ENCODE data around the gene KRTAP22-2. TPM values are rescaled to one million over a fixed set of nuclear protein-coding genes. Genes with fewer than 3 reads are reported as not detected.

KRTAP22-2 gene
- not detected for total RNA-seq

DNA sequence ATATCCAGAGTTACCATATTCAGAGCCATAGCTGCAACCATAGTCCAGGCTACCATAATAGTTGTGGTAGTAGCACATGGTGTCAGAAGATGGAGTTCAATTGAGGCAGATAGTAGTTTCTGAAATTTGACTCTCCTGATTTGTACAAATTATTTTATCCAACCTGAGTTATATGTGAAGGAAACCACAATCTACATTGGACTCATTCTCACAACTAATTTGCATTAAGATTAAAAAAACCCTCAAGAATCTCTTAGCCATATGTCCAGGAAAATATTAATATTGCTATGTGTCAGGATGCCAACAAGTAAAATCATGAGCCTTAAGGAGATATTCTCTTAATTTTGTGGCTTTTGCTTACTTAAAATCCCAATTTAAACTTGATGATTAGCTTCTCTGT, at the start of gene KRTAP22-2:
TSS of gene KRTAP22-2 (minus strand) at position 101 of the 400 bp plus-strand sequence.
- no peak for DNase-seq
- H3K4me1 Mint-ChIP-seq, result no peaks in the 10 kb centered on the region
- ChIA-PET CTCF (no interaction called here), POLR2A (no interaction called here)
- intact Hi-C loops (cut with DNase I, micrococcal nuclease), result no loop called here
- no peaks in the 10 kb centered on the region for H3K9me3 Mint-ChIP-seq (ENCODE audit: low read depth)
- no peak for ATAC-seq
- no peak within 1 kb of the TSS for H3K27ac Mint-ChIP-seq
- H3K27me3 Mint-ChIP-seq, result no peaks in the 10 kb centered on the region
- H3K4me3 Mint-ChIP-seq, result no peak within 1 kb of the TSS
- H3K36me3 Mint-ChIP-seq (ENCODE audit: low read depth), result no peaks in the 10 kb centered on the region

DNA sequence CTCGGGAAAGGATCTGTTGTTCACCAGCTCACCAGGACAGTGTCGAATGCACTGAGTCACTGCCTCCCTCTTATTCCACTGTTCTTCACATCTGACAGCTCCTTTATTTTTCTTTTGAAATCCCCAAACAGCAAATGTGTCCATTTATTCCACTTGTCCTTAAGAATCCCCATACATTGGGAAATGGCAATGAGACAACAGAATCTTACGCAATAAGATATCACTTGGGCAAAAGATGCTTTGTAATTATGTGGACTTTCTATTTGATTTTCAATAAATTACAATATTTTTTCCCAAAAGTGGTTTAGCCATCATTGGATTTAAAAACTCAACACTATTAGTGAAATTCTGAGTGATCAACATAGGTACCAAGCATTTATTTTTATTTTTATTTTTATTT, 48.5 kb upstream of the KRTAP22-2 start:
- Mint-ChIP-seq H3K27ac (no peak overlapping the region), H3K36me3 (ENCODE audit: low read depth) (no peaks in the 10 kb centered on the region), H3K9me3 (ENCODE audit: low read depth) (no peaks in the 10 kb centered on the region), H3K27me3 (no peaks in the 10 kb centered on the region), H3K4me1 (no peaks in the 10 kb centered on the region), H3K4me3 (no peak overlapping the region)
- CTCF ChIA-PET, result no interaction called here
- no peak for DNase-seq
- POLR2A ChIA-PET, result no interaction called here
- ATAC-seq, result no peak
- intact Hi-C loops (cut with DNase I, micrococcal nuclease), result no loop called here

DNA sequence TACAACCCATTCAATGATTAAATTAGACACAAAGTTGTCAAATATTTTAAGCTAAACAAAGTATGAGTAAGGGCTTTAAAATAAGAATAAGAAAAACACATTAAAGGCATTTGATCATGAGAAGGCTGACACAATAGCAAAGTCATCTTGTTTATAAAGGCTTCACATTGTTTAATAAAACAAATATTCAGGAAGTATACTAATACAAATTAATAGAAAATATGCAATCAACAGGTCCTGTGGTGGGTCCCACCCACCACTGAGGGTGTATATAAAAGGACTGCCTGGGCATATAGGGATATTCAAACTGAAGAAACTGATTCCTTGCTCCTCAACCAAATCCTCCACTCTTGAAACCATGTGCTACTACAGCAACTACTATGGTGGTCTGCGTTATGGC, 44.7 kb upstream of the KRTAP22-2 start, which contains the start of gene KRTAP20-2:
TSS of gene KRTAP20-2 (plus strand) at position 301 of the 400 bp plus-strand sequence. CDS start at position 359, 58 bp downstream.
- intact Hi-C loops (cut with DNase I, micrococcal nuclease), result no loop called here
- Mint-ChIP-seq H3K9me3 (ENCODE audit: low read depth) (no peaks in the 10 kb centered on the region), H3K4me1 (no peaks in the 10 kb centered on the region), H3K36me3 (ENCODE audit: low read depth) (no peaks in the 10 kb centered on the region), H3K27me3 (no peaks in the 10 kb centered on the region), H3K4me3 (no peak within 1 kb of the TSS), H3K27ac (no peak within 1 kb of the TSS)
- no peak for ATAC-seq
- POLR2A ChIA-PET, result no interaction called here
- no peak for DNase-seq
- CTCF ChIA-PET, result no interaction called here

DNA sequence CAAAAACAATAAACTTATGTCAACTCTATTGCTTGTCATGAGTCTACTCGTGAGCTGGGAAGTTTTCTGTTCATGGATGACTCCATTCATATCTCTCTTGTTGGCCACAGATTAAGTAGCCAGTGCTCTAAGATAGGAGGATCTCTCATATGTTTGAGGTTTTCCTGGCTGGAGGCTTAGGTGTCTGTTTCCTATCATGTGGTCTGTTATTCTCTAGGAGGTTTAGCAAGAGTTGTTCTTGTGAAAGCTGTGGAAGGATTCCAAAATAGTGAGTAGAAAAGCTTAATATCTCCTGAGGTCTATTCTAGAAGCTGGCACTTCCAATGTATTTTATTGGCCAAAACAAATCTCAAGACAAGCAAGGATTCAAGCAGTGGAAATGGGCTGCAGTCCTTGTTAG, 39.0 kb upstream of the KRTAP22-2 start:
- Mint-ChIP-seq H3K9me3 (ENCODE audit: low read depth) (no peaks in the 10 kb centered on the region), H3K36me3 (ENCODE audit: low read depth) (no peaks in the 10 kb centered on the region), H3K4me3 (no peak overlapping the region), H3K27ac (no peak overlapping the region), H3K27me3 (no peaks in the 10 kb centered on the region), H3K4me1 (no peaks in the 10 kb centered on the region)
- CTCF ChIA-PET, result no interaction called here
- ATAC-seq, result no peak
- POLR2A ChIA-PET, result no interaction called here
- intact Hi-C loops (cut with DNase I, micrococcal nuclease), result no loop called here
- no peak for DNase-seq

DNA sequence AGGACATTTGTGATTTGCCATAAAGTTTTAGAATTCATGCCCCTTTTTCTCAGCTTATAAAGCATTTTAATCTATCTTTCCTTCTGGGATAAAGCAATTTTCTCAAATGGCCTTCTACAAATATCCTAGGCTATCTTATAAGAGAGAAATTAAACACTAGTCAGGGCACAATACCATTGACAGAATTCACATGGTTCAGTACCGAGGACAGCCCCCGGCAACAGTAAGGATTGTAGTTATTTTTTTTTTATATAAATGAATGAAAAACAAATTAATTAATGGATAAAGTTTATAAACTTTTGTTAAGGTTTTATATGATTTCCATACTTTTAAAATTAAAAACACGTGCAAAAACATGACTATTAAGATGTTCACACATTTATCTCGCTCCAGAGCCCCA, 37.9 kb upstream of the KRTAP22-2 start:
- Mint-ChIP-seq H3K27ac (no peak overlapping the region), H3K4me3 (no peak overlapping the region), H3K9me3 (ENCODE audit: low read depth) (no peaks in the 10 kb centered on the region), H3K27me3 (no peaks in the 10 kb centered on the region), H3K4me1 (no peaks in the 10 kb centered on the region), H3K36me3 (ENCODE audit: low read depth) (no peaks in the 10 kb centered on the region)
- ChIA-PET CTCF (no interaction called here), POLR2A (no interaction called here)
- ATAC-seq (no peak), DNase-seq (no peak)
- intact Hi-C loops (cut with DNase I, micrococcal nuclease), result no loop called here

DNA sequence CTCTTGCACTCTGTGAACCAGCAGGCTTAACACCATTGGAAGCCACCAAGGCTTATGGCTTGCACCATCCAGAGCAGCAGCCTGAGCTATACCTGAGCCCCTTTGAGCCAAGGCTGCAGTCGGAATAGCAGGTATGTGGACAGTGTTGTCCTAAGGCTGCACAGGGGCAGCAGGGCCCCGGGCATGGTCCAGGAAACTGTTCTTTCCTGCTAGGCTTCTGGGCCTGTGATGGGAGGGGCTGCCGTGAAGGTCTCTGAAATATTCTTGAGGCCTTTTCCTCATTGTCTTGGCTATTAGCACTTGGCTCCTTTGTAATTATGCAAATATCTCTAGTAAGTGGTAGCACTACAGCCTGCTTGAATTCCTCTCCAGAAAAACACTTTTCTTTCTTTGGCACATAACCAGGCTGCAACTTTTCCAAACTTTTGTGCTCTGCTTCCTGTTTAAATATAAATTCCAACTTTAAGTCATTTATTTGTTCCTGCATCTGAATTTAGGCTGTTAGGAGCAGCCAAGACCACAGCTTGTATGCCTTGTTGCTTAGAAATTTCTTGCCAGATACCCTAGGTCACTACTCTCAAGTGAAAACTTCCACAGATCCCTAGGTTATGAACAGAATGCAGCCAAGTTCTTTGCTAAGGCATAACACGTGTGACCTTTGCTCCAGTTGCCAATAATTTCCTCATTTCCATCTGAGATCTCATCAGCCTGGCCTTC, 35.4 kb upstream of the KRTAP22-2 start:
- no peaks in the 10 kb centered on the region for H3K27me3 Mint-ChIP-seq
- H3K9me3 Mint-ChIP-seq (ENCODE audit: low read depth), result no peaks in the 10 kb centered on the region
- no peaks in the 10 kb centered on the region for H3K36me3 Mint-ChIP-seq (ENCODE audit: low read depth)
- POLR2A ChIA-PET, result no interaction called here
- intact Hi-C loops (cut with DNase I, micrococcal nuclease), result no loop called here
- H3K4me3 Mint-ChIP-seq, result no peak overlapping the region
- H3K27ac Mint-ChIP-seq, result no peak overlapping the region
- no peaks in the 10 kb centered on the region for H3K4me1 Mint-ChIP-seq
- DNase-seq, result no peak
- ATAC-seq, result no peak
- CTCF ChIA-PET, result no interaction called here

DNA sequence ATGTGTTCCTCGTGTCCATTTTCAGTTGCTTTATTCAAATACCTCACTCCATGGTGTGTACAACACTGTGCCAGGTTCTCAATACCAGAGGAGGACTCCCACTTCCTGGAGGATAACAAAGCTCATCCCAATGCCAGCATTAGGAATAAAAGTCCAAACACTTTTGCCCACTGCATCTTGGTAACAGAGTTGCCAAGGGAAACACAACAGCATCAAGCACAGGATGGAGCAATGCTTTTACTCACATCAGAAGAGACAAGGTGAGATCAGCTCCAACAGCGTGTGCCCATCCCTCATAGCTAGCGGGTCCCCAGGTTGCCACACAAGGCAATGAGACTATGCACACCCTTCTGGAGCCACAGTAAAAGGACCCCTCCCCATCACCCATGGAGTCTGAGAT, 33.2 kb upstream of the KRTAP22-2 start:
- Mint-ChIP-seq H3K9me3 (ENCODE audit: low read depth) (no peaks in the 10 kb centered on the region), H3K4me1 (no peaks in the 10 kb centered on the region), H3K27ac (no peak overlapping the region), H3K36me3 (ENCODE audit: low read depth) (no peaks in the 10 kb centered on the region), H3K27me3 (no peaks in the 10 kb centered on the region), H3K4me3 (no peak overlapping the region)
- ATAC-seq (no peak), DNase-seq (no peak)
- intact Hi-C loops (cut with DNase I, micrococcal nuclease), result no loop called here
- ChIA-PET CTCF (no interaction called here), POLR2A (no interaction called here)

DNA sequence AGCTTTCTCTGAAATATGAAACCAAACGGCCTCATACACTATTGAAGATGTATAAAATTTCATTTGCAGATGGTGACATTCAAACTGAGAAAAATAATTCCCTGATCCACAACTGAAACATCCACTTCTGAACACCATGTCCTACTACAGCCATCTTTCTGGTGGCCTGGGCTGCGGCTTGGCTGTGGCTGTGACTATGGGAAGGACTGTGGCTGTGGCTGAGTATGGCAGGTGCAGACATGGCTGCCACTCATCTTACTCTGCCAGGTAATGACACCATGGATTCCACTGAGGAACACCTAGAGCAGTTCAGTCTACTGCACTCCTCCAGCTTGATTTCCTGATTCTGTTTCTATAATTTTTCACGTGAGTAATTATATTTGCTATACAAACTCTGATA, 30.3 kb upstream of the KRTAP22-2 start, which contains the start of gene KRTAP20-4:
TSS of gene KRTAP20-4 (plus strand) at position 106 of the 400 bp plus-strand sequence.
- H3K36me3 Mint-ChIP-seq (ENCODE audit: low read depth), result no peaks in the 10 kb centered on the region
- H3K27ac Mint-ChIP-seq, result no peak within 1 kb of the TSS
- H3K4me3 Mint-ChIP-seq, result no peak within 1 kb of the TSS
- no peaks in the 10 kb centered on the region for H3K4me1 Mint-ChIP-seq
- CTCF ChIA-PET, result no interaction called here
- H3K9me3 Mint-ChIP-seq (ENCODE audit: low read depth), result no peaks in the 10 kb centered on the region
- DNase-seq (no peak), ATAC-seq (no peak)
- intact Hi-C loops (cut with DNase I, micrococcal nuclease), result no loop called here
- no peaks in the 10 kb centered on the region for H3K27me3 Mint-ChIP-seq
- POLR2A ChIA-PET, result no interaction called here

DNA sequence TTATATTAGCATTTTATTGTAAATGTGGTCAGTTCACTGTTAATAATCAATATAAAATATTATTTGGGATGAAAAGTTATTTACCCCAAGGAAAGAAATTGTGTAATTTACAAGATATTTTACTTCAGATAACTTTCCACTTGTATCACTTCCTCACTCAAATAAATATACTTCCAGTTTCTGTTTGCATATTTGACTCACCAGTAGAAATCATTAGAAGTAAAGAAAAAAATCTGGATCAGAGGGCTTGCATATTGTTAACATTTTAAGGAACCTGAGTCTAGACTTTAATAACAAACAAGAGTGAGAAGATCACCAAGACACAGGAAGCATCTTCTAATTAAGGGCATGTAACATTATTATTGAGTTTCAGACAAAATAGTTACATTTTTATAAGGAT, 29.9 kb upstream of the KRTAP22-2 start:
- ATAC-seq, result no peak
- H3K4me3 Mint-ChIP-seq, result no peak overlapping the region
- ChIA-PET CTCF (no interaction called here), POLR2A (no interaction called here)
- no peak for DNase-seq
- H3K9me3 Mint-ChIP-seq (ENCODE audit: low read depth), result no peaks in the 10 kb centered on the region
- H3K27ac Mint-ChIP-seq, result no peak overlapping the region
- intact Hi-C loops (cut with DNase I, micrococcal nuclease), result no loop called here
- no peaks in the 10 kb centered on the region for H3K36me3 Mint-ChIP-seq (ENCODE audit: low read depth)
- H3K27me3 Mint-ChIP-seq, result no peaks in the 10 kb centered on the region
- H3K4me1 Mint-ChIP-seq, result no peaks in the 10 kb centered on the region

DNA sequence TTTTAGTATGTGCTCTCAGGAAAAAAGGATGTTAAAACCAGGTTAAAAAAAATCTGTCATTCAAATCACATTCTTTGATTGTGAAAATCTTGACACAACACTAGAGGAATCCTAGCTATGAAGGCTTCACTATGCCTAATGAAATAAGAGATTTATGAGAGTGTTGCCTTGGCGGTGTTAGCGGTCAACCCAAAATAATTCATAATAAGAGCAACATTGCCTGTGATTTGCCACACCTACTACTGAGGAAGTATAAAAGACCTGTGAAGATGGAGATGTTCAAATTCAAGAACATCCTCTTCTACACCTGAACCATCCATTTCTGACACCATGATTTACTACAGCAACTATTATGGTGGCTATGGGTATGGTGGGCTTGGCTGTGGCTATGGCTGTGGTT, 25.9 kb upstream of the KRTAP22-2 start, which contains the start of gene KRTAP20-1:
TSS of gene KRTAP20-1 (plus strand) at position 301 of the 400 bp plus-strand sequence. CDS start at position 331, 30 bp downstream.
- no peaks in the 10 kb centered on the region for H3K27me3 Mint-ChIP-seq
- intact Hi-C loops (cut with DNase I, micrococcal nuclease), result no loop called here
- CTCF ChIA-PET, result no interaction called here
- ATAC-seq (no peak), DNase-seq (no peak)
- no peak within 1 kb of the TSS for H3K4me3 Mint-ChIP-seq
- POLR2A ChIA-PET, result no interaction called here
- no peaks in the 10 kb centered on the region for H3K4me1 Mint-ChIP-seq
- no peak within 1 kb of the TSS for H3K27ac Mint-ChIP-seq
- no peaks in the 10 kb centered on the region for H3K36me3 Mint-ChIP-seq (ENCODE audit: low read depth)
- no peaks in the 10 kb centered on the region for H3K9me3 Mint-ChIP-seq (ENCODE audit: low read depth)

DNA sequence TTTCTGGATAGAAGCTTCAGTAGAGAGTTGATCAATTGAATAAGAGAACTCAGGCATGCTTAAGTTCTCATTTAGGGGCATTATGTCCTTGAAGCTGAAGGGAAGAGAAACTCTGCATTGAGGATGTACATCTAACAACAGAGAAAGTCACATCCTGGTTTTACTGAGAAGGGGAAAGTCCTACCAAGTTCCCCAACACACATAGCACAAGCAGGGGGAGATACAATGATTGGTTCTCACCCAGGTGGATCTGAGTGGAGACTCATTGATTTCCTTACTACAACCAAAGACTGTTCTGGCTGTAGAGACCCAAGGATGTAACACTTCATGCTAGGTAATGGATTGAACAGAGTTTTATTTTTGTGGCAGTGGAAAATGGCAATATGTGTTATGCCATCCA, 25.0 kb upstream of the KRTAP22-2 start:
- ATAC-seq, result no peak
- no peaks in the 10 kb centered on the region for H3K27me3 Mint-ChIP-seq
- POLR2A ChIA-PET, result no interaction called here
- intact Hi-C loops (cut with DNase I, micrococcal nuclease), result no loop called here
- CTCF ChIA-PET, result no interaction called here
- H3K9me3 Mint-ChIP-seq (ENCODE audit: low read depth), result no peaks in the 10 kb centered on the region
- no peak overlapping the region for H3K4me3 Mint-ChIP-seq
- no peak overlapping the region for H3K27ac Mint-ChIP-seq
- DNase-seq, result no peak
- H3K36me3 Mint-ChIP-seq (ENCODE audit: low read depth), result no peaks in the 10 kb centered on the region
- H3K4me1 Mint-ChIP-seq, result no peaks in the 10 kb centered on the region

DNA sequence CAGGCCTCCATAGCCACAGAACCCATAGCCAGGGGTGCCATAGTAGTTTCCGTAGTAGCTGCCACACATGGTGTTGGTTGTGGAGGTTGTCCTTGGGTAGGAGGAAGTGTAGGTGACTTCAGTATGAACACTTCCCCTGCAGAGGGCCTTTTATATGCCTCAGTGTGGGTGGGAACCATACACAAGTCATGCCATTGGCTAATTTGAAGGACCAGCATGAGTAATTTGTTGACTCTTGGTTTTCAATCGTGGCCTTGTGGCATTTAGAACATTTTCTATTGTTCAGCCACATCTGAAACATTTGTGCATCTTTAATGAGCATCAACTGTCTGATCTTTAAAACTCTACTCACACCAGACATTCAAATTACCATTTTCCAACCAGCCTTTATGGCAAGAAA, 23.6 kb upstream of the KRTAP22-2 start, which contains the start of gene KRTAP6-1:
TSS of gene KRTAP6-1 (minus strand) at position 95 of the 400 bp plus-strand sequence. CDS start at position 69, 26 bp downstream.
- Mint-ChIP-seq H3K4me1 (no peaks in the 10 kb centered on the region), H3K36me3 (ENCODE audit: low read depth) (no peaks in the 10 kb centered on the region), H3K9me3 (ENCODE audit: low read depth) (no peaks in the 10 kb centered on the region), H3K27me3 (no peaks in the 10 kb centered on the region), H3K4me3 (no peak within 1 kb of the TSS), H3K27ac (no peak within 1 kb of the TSS)
- POLR2A ChIA-PET, result no interaction called here
- CTCF ChIA-PET, result interaction anchor here (1.0 kb wide), 1 partner anchor 8 kb away, joined by 3 read pairs; no protein-coding TSS in a partner anchor
- ATAC-seq, result no peak
- intact Hi-C loops (cut with DNase I, micrococcal nuclease), result no loop called here
- no peak for DNase-seq

Data from activated CD4-positive, alpha-beta T cell treated with anti-CD3 and anti-CD28 coated beads for 36 hours (primary cell).